ENCODE data around the gene PRDX6. TPM values are rescaled to one million over a fixed set of nuclear protein-coding genes. Genes with fewer than 3 reads are reported as not detected.

The PRDX6 gene
- total RNA-seq, 4 donors from 2014 or later: 285 to 478 (median 439) TPM

DNA sequence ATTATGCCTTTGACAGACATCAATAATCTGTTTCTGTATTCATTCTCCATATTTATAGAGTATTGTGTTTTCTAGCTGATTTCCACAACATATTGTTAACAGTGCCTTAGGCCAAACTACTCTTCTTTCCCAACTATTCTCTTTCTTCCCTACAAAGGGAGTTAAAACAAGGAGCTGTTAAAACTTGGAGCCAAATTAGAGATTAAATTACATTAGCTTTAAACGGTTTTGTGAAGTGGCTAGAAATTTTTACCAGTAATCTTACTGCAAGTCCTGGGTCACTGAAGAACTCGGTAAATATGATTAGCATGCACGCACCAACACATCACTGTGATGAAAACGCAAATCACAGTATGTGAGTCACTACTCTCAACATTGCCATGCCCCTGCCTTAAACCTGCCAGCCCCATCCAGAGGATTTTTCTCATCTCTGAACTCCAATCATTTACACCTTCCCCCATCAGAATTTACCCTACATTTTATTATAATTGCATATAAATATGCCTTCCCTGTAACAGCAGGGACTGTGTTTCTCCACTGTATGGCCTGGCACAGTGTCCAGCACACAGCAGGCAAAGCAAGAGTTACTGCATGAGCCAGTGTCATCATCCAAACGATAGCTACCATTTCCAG, 1.5 kb upstream of the PRDX6 start:
- TF ChIP-seq, protein P1, sequence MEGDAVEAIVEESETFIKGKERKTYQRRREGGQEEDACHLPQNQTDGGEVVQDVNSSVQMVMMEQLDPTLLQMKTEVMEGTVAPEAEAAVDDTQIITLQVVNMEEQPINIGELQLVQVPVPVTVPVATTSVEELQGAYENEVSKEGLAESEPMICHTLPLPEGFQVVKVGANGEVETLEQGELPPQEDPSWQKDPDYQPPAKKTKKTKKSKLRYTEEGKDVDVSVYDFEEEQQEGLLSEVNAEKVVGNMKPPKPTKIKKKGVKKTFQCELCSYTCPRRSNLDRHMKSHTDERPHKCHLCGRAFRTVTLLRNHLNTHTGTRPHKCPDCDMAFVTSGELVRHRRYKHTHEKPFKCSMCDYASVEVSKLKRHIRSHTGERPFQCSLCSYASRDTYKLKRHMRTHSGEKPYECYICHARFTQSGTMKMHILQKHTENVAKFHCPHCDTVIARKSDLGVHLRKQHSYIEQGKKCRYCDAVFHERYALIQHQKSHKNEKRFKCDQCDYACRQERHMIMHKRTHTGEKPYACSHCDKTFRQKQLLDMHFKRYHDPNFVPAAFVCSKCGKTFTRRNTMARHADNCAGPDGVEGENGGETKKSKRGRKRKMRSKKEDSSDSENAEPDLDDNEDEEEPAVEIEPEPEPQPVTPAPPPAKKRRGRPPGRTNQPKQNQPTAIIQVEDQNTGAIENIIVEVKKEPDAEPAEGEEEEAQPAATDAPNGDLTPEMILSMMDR (IDR thresholded peaks at IDR 0.05): no peak
- no peak for TF ChIP-seq EP300 (IDR thresholded peaks at IDR 0.05)
- TF ChIP-seq POLR2A (IDR thresholded peaks at IDR 0.05): no peak
- Histone ChIP-seq H3K4me1 (peaks cover 0 to 60% (median 24%) of the 10 kb centered on the region in 4 donors), H3K9me3 (peaks cover 0 to 4% (median under 1%) of the 10 kb centered on the region in 4 donors), H3K36me3 (peaks cover 0 to 18% (median 0%) of the 10 kb centered on the region in 3 donors), H3K27me3 (no peaks in the 10 kb centered on the region), H3K27ac (peak overlapping the region; percentile 91 to 100 (median 94)), H3K4me3 (peak overlapping the region in 3 of 4 donors; percentile 81 to 99 (median 91))
- no peak for DNase-seq (ENCODE audit: low spot score in 2 of 2)
- WGBS, 2 donors: 29 to 38% methylated on average over 5 of the region's 5 CpGs

DNA sequence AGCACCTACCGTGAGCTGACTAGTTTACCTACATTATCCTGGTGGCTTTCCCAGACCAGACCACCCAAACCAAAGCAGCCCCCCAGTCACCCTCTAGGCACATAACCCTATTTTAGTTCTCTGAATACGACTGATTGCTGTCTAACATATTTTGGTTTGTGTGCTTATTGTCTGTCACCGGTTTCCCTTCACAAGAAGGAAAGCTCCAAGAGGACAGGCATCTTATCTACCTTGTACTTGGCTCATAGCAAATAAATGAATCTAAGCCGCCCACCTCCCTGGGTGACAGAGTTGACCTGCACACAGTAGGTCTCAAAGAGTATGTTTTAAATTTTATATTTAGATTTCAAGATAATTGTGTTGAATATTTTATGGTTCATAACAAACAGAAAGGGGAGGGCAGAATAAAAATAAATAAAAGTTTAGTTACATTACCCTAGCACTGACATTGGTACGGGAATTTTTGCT, 904 bp upstream of the PRDX6 start:
- WGBS, 2 donors: 31 to 41% methylated on average over 5 of the region's 5 CpGs
- Histone ChIP-seq H3K27me3 (no peaks in the 10 kb centered on the region), H3K36me3 (peaks cover 0 to 18% (median 0%) of the 10 kb centered on the region in 3 donors), H3K4me3 (peak overlapping the region; percentile 79 to 99 (median 86)), H3K27ac (peak overlapping the region; percentile 91 to 100 (median 94)), H3K4me1 (peaks cover 0 to 65% (median 25%) of the 10 kb centered on the region in 4 donors), H3K9me3 (no peaks in the 10 kb centered on the region)
- TF ChIP-seq EP300 (IDR thresholded peaks at IDR 0.05) (no peak), POLR2A (IDR thresholded peaks at IDR 0.05) (no peak)
- TF ChIP-seq, protein P1 (IDR thresholded peaks at IDR 0.05): no peak
- DNase-seq (ENCODE audit: low spot score in 2 of 2): no peak

DNA sequence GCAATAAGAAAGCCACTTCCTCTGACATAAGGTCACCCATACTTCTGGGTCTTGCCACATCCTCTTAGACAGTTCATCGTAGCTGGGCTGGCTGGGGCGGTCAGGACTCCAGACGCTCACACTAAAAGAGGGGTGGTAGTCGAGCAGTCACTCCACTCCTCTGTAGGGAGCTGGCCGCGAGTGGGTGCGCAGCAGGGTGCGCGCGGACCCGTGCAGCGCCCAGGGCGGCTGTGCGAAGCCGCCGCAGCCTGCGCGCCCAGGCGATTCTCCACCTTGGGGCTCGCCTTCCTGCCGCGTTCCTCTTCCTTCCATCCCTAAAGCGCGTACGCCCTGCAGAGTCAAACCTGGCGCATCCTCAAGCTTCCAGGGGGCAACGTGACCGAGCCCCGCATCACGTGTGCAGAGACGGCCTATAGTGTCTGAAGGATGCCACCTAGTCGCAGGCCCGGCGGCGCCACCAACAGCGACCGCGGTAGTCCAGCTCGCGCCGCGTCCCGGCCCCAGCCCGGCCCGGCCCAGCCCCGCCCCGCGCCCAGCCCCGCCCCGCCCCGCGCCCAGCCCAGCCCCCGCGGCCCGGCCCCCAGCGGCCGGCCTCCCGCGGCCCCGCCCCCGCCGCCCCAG, 360 bp upstream of the PRDX6 start:
- DNase-seq (ENCODE audit: low spot score in 2 of 2): peak; percentile 80 to 82
- WGBS, 2 donors: 0 to 1% methylated on average over 13 to 35 of the region's 62 CpGs
- Histone ChIP-seq H3K27ac (peak overlapping the region; percentile 94 to 100 (median 100)), H3K27me3 (no peaks in the 10 kb centered on the region), H3K4me1 (peaks cover 0 to 66% (median 25%) of the 10 kb centered on the region in 4 donors), H3K4me3 (peak overlapping the region; percentile 79 to 99 (median 86)), H3K36me3 (peaks cover 0 to 18% (median 4%) of the 10 kb centered on the region in 3 donors), H3K9me3 (no peaks in the 10 kb centered on the region)
- TF ChIP-seq, protein P1 (IDR thresholded peaks at IDR 0.05): peak in 1 of 5 experiments; percentile 30
- TF ChIP-seq EP300 (IDR thresholded peaks at IDR 0.05) (no peak), POLR2A (IDR thresholded peaks at IDR 0.05) (peak in 1 of 2 donors; percentile 52)

DNA sequence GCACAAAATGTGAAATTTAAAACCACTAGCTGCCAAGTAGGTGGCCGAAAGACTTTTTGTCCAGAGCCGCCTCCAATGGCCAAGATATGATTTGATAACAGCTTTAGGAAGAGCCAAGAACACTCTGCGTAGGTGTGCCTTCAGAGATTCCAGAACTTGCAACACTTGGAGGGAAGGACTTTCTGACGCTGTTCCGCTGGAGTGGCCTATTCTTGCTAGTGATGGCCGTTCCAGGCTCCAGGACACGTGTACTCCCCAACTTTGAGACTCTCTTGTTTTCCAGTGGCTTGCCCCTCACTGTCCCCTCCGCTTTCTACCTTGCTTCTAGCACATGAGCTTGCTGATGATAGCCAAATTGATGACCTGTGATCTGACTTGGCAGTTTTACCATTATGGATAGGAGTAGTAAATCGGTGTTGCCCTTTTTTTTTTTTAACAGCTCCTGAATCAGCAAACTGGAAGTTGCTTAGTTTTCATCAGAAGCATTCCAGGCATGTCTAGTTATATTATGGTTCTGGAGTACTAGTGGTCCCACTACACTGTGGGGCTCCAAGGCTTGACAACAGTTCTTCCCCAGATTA, 1.0 kb downstream of the PRDX6 start:
- peaks cover 7 to 32% (median 14%) of the 10 kb centered on the region in 3 donors for H3K36me3 ChIP-seq
- H3K27me3 ChIP-seq: no peaks in the 10 kb centered on the region
- TF ChIP-seq EP300 (IDR thresholded peaks at IDR 0.05) (peak in 1 of 2 donors; percentile 83), POLR2A (IDR thresholded peaks at IDR 0.05) (peak in 1 of 2 donors; percentile 52)
- TF ChIP-seq, protein P1 (IDR thresholded peaks at IDR 0.05): no peak
- peak in 1 of 2 donors; percentile 72 for DNase-seq (ENCODE audit: low spot score in 2 of 2)
- WGBS, 2 donors: 5 to 10% methylated on average over 9 of the region's 9 CpGs
- H3K27ac ChIP-seq: peak overlapping the region; percentile 94 to 100 (median 100)
- H3K4me3 ChIP-seq: peak overlapping the region; percentile 81 to 99 (median 93)
- peaks cover 0 to 65% (median 25%) of the 10 kb centered on the region in 4 donors for H3K4me1 ChIP-seq
- no peaks in the 10 kb centered on the region for H3K9me3 ChIP-seq

All from tibial nerve (tissue), 4 donors.